Transverse colon (tissue), 4 donors: ENCODE data around the gene PADI4. TPM values are rescaled to one million over a fixed set of nuclear protein-coding genes. Genes with fewer than 3 reads are reported as not detected.

Experiments used
- DNase-seq: peaks from one replicate; pipeline ENCODE4 v3.0.0-alpha.2; 2019
- H3K27ac ChIP-seq, 4 donors: fragments of 200-600 bp; sonication (generic); 2 replicates each; pipeline ENCODE4 v1.5.1; 2016 to 2018; ENCODE audit warnings: inconsistent platforms in 4 of 4
- H3K27me3 ChIP-seq: fragments of 200-600 bp; sonication (generic); 2 replicates; pipeline ENCODE4 v1.5.1; 2017; ENCODE audit warnings: inconsistent platforms
- H3K36me3 ChIP-seq, 4 donors: fragments of 200-600 bp; sonication (generic); 2 replicates each; pipeline ENCODE4 v1.5.1; 2017 to 2019; ENCODE audit warnings: inconsistent platforms in 4 of 4
- H3K4me1 ChIP-seq, 4 donors: fragments of 200-600 bp; sonication (generic); 2 replicates each; pipeline ENCODE4 v1.5.1; 2017 to 2020; ENCODE audit warnings: inconsistent platforms in 4 of 4
- H3K4me3 ChIP-seq, 4 donors: fragments of 200-600 bp; sonication (generic); 1 replicate in 1 of 4; 2 replicates in 3 of 4; pipeline versions ENCODE4 v1.5.1 to v1.6.1; 2017 to 2019; ENCODE audit warnings: inconsistent platforms in 4 of 4
- H3K9me3 ChIP-seq, 2 donors: fragments of 200-600 bp; sonication (generic); 2 replicates each; pipeline ENCODE4 v1.5.1; 2017 to 2019; ENCODE audit warnings: inconsistent platforms in 2 of 2
- CTCF ChIP-seq, 5 experiments: fragments of 200-600 bp in 3 of 5; fragments of 450-650 bp in 2 of 5; sonication (generic) in 3 of 5; IDR thresholded peaks; 1 replicate in 2 of 5; 2 replicates in 3 of 5; pipeline ENCODE4 v1.5.1; 2016 to 2017; ENCODE audit warnings: antibody characterized with exemption in 5 of 5, inconsistent platforms in 3 of 5, mild to moderate bottlenecking in 2 of 5, moderate library complexity in 1 of 5
- EP300 ChIP-seq: sonication (generic); formaldehyde crosslinking; IDR thresholded peaks from one replicate; pipeline ENCODE4 v1.6.1; 2017; ENCODE audit warnings: antibody characterized with exemption, low read depth
- POLR2A ChIP-seq: fragments of 450-650 bp; IDR thresholded peaks from one replicate; pipeline ENCODE4 v1.6.1; 2016; ENCODE audit warnings: antibody characterized with exemption, mild to moderate bottlenecking, moderate library complexity
- POLR2AphosphoS5 ChIP-seq, 3 donors: sonication (generic); formaldehyde crosslinking; IDR thresholded peaks; one replicate each; pipeline ENCODE4 v1.6.1; 2016; ENCODE audit warnings: antibody characterized with exemption in 3 of 3
- WGBS, 2 donors: methylation state at CpG; one replicate each; pipeline ENCODE4 v1.1.5; 2018; ENCODE audit warnings: low coverage in 1 of 2; 5-methylcytosine and 5-hydroxymethylcytosine counted together
- in situ Hi-C, 4 donors: fragments of 200-750 bp; cut with MboI; loops; one replicate each; pipeline versions ENCODE4 v1.15.0 to v1.15.1; 2017; ENCODE audit warnings: low sequenced_read_pairs in 3 of 4, low pct_ligation_motif_present in 1 of 4, low pct_unique_long_range_greater_than_20kb in 1 of 4
- intact Hi-C: fragments of 100-400 bp; cut with DNase I; formaldehyde crosslinking; loops from one replicate; pipeline ENCODE4 v1.15.1; 2023; ENCODE audit warnings: low total_unique reads
- total RNA-seq, 4 donors: library from RNA; depleted of rRNA; stranded (reverse); fragments of >200 nt; gene quantifications; one replicate each; pipeline ENCODE4 v1.1.0, GENCODE V29; 2016

Gene PADI4
- total RNA-seq, 4 donors from 2014 or later, result not detected

- in situ Hi-C loops, result no loop called here
- Histone ChIP-seq H3K4me3 (no peak overlapping the region), H3K9me3 (no peaks in the 10 kb centered on the region), H3K4me1 (no peaks in the 10 kb centered on the region), H3K36me3 (no peaks in the 10 kb centered on the region), H3K27me3 (peaks cover 26% of the 10 kb centered on the region), H3K27ac (no peak overlapping the region)
- no peak for DNase-seq
- intact Hi-C loops, result no loop called here
- WGBS, 2 donors, result 43 to 63% methylated on average over 6 to 7 of the region's 7 CpGs
- TF ChIP-seq CTCF (IDR thresholded peaks at IDR 0.05) (no peak), EP300 (no peak), POLR2AphosphoS5 (IDR thresholded peaks at IDR 0.05) (no peak)
Measured at GRCh38 chr1:17315542-17316130, 7.6 kb downstream of the PADI4 start.

GRCh38 chr1:17316704-17317103, 8.7 kb downstream of the PADI4 start:
- intact Hi-C loops, result no loop called here
- in situ Hi-C loops, result no loop called here
- WGBS, 2 donors, result 82 to 93% methylated on average over 5 to 9 of the region's 9 CpGs
- no peak overlapping the region for H3K27ac ChIP-seq
- H3K4me3 ChIP-seq, result no peak overlapping the region
- DNase-seq, result no peak
- H3K4me1 ChIP-seq, result no peaks in the 10 kb centered on the region
- no peaks in the 10 kb centered on the region for H3K36me3 ChIP-seq
- peaks cover 20% of the 10 kb centered on the region for H3K27me3 ChIP-seq
- TF ChIP-seq POLR2AphosphoS5 (IDR thresholded peaks at IDR 0.05), result no peak
- no peak for TF ChIP-seq CTCF (IDR thresholded peaks at IDR 0.05)
- no peak for TF ChIP-seq EP300
- no peak for TF ChIP-seq POLR2A
- no peaks in the 10 kb centered on the region for H3K9me3 ChIP-seq

GRCh38 chr1:17318262-17318661, 10.3 kb downstream of the PADI4 start:
- in situ Hi-C loops (no loop called here), intact Hi-C loops (no loop called here)
- H3K4me3 ChIP-seq, result no peak overlapping the region
- no peaks in the 10 kb centered on the region for H3K36me3 ChIP-seq
- H3K4me1 ChIP-seq, result no peaks in the 10 kb centered on the region
- H3K27me3 ChIP-seq, result peaks cover 6% of the 10 kb centered on the region
- H3K9me3 ChIP-seq, result no peaks in the 10 kb centered on the region
- no peak overlapping the region for H3K27ac ChIP-seq
- no peak for TF ChIP-seq POLR2AphosphoS5 (IDR thresholded peaks at IDR 0.05)
- no peak for TF ChIP-seq CTCF (IDR thresholded peaks at IDR 0.05)
- no peak for TF ChIP-seq POLR2A
- TF ChIP-seq EP300, result no peak
- no peak for DNase-seq
- WGBS, 2 donors, result 50 to 53% methylated on average over 5 to 6 of the region's 6 CpGs

GRCh38 chr1:17319561-17320350, 11.8 kb downstream of the PADI4 start:
- in situ Hi-C loops (no loop called here), intact Hi-C loops (no loop called here)
- no peak overlapping the region for H3K4me3 ChIP-seq
- TF ChIP-seq POLR2A (no peak), EP300 (no peak), CTCF (IDR thresholded peaks at IDR 0.05) (no peak), POLR2AphosphoS5 (IDR thresholded peaks at IDR 0.05) (no peak)
- no peak for DNase-seq
- no peaks in the 10 kb centered on the region for H3K4me1 ChIP-seq
- WGBS, 2 donors, result 86 to 100% methylated on average over 2 to 11 of the region's 11 CpGs
- H3K27ac ChIP-seq, result no peak overlapping the region
- peaks cover 6% of the 10 kb centered on the region for H3K27me3 ChIP-seq
- no peaks in the 10 kb centered on the region for H3K9me3 ChIP-seq
- H3K36me3 ChIP-seq, result no peaks in the 10 kb centered on the region
